CD4-positive, alpha-beta T cell treated with Interleukin-17A for 4 hours (primary cell): Measurements from ENCODE around the gene IVL.

Source experiments
- DNase-seq: peaks from one replicate; pipeline ENCODE4 v3.0.0-alpha.2; 2020; ENCODE audit warnings: mixed read lengths

IVL gene

DNA sequence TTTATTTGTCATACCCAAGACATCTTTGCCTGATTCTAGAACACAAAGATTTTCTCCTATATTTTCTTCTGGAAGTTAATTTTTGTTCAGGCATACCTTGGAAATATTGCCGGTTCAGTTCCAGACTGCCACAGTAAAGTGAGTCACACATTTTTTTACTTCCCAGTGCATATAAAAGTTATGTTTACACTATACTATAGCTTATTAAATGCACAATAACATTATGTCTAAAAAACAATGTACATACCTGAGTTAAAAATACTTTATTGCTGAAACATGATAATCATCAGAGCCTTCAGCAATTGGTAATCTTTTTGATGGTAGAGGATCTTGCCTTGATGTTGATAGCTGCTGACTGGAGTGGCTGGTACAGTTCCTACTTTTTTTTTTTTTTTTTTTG lies 20.2 kb upstream of the IVL start:
- no peak for DNase-seq

DNA sequence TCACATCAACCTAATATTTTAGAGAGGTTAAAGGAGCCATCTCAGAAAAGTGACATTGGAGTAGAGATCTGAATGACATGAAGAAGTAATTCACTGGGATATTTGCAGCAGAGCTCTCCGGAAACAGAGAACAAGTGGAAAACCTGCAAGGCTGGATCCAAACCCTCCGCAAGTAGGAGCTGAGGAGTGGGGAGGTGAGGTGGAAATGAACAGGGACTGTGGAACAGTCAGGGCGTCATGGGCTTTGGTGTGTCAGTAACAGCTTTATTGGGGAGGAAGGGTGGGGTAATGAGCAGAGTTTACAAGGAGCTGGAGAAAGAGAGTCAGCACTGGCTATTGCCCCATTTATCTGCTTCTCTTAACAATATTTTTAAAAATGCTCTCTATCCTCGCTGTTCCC lies 9.3 kb upstream of the IVL start:
- DNase-seq: no peak

DNA sequence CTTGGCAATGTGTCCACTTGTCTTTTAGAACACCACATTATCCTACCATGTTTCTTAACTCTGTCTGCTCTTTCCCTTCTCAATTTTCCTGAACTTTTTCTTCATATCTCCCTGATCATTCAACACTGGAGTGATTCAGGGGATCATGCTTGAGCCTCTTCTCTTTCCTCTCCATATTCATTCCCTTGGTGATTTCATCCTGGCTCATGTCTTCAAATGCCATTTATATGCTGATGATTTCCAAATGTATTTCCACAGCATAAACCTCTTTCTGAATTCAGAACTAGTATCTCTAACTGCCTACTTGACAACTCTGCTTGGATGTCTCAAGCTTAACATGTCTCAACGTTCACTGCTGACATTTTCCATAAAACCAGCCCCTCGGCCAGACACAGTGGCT lies 8.5 kb upstream of the IVL start:
- DNase-seq: no peak

DNA sequence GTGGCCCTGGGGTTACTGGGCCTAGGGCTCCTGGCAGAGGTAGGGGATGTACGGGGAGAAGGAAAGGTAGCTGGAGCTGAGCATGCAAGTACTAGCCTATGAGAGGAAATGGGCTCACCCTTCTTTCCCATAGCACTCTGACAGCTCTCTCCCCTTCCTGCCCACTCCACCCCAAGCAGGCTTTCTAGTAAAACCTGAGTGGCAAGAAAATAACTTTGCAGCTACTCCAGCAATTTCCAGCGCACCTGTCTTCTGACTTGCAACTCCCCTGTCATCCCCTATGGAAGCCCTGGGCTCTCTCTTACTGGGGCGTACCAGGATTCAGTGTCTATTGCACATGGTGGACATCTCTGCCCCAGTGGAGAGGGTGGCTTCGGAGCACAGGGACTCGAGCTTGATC lies 6.7 kb upstream of the IVL start:
- no peak for DNase-seq

DNA sequence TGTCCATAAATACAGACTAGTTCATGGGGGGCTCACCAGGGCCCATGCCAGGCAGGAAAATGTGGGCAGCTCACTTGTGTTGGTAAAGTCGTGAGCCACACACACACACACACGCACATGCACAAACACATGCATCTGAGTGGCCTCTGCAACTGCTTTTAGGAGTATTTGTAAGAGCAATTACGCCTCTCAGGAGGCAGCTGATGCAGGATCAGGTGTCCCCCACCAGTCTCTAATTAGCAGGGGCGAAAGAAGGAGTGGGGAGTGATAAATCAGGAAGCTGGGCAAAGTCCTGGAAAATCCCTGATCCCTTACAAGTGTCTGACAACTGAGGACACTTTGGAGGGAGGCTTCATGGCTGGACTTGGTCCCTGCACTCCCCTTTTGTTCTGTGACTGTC lies 5.7 kb upstream of the IVL start:
- no peak for DNase-seq

DNA sequence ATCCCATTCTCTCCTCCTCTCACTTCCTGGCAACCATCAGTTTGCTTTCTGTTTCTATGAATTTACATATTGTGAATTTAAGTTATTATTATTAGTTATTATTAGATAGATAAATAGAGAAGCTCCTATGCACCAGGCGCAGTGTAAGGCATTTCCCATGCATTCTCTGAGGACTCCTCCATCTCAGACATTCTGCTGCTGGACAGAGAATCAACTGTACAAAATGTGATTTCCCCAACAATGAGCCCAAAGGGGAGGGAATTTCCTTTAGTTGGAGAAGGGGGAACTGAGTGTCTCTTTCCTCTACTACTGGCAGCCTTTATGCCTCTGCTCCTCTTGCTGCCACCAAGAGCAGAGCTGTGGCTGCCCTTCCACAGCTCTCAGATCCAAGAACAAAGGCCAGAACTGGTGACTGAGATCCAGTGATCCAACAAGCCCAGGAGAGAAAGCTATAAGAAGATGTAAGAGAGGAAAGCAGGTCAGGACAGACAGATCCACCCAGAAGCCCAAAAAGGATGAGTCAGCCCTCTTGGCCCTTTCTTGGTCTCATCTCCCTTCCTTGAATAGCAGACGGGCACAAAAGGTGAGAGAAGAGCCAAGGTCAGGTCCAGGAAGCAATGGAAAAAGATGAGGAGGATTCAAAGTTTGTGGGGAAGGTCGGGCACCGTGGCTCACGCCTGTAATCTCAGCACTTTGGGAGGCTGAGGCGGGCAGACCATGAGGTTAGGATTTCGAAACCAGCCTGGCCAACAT lies 3.5 kb upstream of the IVL start:
- DNase-seq: no peak

DNA sequence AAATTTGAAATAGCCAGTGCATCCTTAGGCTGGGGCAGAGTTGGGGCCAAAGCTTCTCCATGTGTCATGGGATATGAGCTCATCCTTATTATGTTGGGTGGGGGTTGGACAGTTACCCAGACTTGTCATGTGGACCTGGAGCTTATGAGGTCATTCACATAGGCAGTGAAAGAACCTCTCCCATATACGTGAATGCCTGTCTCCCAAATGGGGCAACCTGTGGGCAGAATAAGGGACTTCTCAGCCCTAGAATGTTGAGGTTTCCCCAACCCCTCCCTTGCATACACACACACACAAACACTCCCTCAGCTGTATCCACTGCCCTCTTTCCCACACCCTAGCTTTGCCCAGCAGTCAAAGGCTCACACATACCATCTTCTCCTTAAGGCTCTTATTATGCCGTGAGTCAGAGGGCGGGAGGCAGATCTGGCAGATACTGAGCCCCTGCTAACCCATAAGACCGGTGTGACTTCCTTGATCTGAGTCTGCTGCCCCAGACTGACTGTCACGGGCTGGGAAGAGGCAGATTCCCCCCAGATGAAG lies 2.3 kb upstream of the IVL start:
- DNase-seq: no peak

DNA sequence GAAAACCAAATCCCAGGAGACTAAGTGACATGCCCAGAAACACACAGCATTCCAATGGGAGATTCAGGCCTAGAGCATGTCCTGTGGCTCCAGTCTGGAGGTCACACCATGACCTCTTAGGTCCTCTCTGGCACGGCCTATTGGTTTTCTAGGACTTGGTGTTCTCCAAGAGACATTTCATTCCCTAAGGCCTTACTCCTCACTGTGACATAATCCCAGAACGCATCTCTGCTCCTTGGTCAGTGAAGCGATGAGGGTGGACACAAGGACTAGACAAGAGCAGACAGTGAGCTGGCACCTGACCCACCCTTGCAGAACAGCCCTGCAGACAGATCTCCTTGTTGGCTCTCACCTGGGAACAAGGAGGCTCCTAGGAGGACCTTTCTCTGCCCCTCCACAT lies 860 bp downstream of the IVL start:
- DNase-seq: no peak

DNA sequence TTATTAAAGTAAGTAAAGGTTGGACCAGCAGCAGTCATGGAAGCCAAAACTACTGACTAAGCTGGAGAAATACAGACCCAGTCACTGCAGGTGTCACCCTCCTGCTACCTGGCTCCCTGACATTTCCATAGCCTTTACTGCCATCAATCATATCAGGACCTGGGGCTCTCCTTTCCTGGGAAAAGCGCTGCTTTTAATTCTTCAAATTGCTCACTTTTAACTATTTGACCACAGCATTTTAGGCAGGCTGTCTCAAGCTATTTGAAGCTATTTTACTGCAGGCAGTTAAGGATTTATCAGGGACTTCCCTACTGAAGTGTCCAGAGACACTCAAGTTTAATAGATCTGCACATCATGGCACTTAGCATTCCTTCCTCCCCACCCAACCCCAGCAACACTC lies 4.1 kb downstream of the IVL start:
- no peak for DNase-seq

DNA sequence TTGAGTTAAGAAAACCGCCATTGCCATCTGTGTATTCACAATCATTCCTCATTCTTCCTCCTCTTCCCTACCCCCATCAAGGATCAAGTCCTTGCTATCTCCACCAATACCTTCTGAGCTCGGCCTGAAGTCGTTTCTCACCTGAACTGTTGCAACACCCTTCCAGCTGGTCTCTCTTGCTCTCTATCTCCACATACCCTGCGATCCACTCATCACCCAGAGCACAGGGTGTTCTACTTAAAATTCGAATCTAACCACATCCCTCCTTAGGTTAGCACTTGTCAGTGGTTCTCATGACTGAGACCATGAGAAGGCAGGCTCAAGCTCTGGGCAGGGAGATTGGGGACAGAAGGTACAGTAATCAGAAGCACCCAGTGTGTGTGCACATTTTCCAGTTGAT lies 4.6 kb downstream of the IVL start:
- DNase-seq: no peak

DNA sequence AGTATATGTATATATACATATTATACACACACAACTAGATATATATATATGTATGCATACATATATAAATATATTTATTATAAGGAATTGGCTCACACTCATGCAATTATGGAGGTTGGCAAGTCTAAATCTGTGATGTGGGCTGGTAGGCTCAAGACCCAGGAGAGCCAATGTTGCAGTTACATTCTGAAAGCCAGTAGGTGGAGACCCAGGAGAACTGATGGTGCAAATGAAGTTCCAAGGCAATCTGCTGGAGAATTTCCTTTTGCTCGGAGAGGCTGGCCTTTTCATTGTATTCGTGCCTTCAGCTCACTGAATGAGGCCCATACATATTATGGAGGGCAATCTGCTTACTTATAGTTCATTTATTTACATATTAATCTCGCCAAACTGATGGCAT lies 9.4 kb downstream of the IVL start:
- no peak for DNase-seq

DNA sequence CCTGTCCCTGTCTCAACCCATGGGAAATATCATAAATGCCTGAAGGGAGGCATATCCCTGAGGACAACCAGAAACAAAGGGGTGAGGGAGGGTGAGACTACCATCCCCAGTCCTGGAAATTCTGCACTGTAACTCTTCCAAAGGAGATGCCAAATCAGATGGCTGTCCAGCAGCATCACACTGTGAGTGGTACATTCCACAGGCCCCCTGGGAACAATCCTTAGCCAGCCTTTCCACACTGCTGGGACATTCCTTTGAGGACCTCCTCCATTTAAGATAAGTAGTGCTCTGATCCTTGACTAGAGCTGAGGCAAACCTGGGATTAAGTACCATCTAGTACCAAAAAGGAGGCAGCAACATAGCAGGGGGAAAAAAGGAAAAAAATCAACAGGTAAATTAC lies 10.7 kb downstream of the IVL start:
- DNase-seq: no peak

DNA sequence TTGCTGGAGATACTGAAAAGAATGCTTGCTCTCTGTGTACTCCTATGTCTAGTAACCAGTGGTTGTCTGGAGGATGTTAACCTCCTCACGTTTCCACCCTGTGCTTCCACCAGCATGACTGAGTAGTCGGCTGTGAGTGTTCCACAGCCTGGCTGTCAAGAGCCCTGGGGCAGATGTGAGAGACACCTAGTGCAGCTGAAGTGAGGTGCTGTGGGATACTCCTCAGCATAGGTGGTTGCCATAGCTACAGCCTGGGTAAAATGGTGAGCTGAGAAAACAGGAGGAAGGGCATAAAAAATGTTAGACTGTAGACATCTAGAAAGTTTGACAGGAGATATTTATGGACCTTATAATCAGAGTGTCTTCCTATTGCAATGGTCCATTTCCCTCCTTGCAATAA lies 15.8 kb downstream of the IVL start:
- DNase-seq: no peak

DNA sequence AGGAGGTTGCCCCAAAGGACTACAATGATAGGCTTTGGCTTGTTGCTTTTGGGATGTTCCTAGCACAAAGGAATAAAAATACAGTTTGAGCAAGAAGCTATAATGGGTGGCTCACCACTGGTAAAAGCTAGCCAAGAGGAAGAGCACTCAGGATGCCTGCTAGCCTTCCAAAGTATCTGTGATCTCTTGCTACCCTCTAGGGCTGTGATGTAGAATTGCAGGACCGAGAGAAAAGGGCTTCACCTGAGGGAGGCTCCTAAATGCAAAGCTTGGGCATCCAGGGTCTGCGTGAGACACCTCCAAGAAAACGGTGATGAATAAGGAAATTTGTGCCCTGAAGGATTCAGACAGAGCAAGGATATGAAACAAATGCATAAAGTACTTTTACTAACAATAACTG lies 17.7 kb downstream of the IVL start:
- DNase-seq: no peak

DNA sequence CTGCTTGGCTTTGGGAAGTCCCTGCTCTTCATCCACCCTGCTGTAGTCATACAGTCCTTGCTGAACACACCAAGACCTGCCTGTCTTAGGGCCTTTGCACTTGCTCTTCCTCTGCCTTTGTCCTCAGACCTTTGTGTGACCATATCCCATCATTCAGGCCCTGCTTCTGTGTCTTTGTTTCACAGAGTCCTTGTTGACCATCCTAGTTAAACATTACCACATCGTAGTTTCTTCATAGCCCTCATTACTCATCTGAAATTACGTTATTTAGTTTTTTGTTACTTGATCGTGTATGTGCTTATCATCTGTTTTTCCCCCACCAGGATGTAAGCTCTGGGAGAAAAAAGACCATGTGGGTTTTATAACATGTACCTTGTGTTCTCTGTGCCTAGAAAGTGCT lies 20.3 kb downstream of the IVL start:
- no peak for DNase-seq

DNA sequence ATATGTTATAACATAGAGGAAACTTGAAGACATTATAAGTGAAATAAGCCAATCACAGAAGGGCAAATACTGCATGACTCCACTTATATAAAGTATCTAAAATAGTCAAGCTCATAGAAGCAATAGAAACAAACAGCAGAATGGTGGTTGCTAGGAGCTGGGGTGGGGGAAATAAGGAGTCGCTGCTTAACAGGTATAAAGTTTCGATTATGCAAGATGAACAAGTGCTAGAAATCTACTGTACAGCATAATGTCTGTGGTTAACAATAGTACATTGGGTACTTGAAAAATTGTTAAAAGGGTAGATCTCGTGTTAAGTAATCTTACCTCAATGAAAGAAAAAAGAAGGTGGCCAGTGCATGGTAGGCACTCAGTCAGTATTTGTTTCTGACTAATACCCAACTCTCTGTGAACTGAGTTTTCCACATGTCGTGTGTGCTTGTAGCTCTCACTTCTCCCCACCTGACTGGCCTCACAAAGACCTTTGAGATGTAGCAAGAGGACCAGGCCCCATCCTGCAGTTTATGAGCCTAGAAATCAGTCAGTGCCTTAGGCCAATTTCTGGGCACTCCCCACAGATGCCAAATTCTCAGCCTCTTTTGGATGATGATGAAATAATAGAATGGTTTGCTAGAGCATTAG lies 23.9 kb downstream of the IVL start:
- DNase-seq: no peak

DNA sequence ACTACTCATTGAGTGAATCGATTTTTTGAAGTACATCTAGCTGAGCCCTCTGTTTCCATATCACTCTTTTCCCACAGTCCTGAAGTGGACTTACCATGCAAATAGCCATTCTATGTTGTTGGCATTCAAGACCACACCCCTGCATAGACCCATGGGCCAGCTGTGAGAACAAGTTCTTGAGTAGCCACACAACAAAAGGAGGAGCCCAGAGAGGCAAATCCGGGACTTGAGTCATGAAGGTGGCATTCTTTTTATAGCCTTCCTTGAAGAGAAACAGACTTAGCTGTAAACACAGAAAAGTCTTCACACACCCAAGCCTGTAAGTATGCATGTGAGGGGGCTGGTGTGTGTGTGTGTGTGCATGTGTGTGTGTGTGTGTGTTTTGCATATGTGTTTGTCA lies 24.9 kb downstream of the IVL start:
- DNase-seq: no peak

DNA sequence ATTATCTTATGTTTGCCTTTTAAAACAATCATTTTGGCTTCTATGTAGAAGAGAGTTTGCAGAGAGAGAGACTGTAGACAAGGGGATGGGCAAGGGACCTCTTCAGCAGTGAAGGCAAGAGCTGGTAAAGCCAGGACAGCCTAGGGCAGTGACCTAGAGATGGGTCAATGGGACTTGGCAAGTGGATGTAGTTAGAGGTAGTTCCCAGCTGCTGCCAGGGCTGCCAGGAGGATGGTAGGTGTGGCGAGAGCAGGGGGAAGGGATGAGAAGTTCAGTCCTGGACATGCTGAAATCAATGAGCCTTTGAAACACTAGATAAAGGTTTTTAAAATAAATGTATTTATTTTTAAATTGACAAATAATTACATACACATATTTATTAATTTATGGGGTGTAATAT lies 32.3 kb downstream of the IVL start:
- DNase-seq: no peak

DNA sequence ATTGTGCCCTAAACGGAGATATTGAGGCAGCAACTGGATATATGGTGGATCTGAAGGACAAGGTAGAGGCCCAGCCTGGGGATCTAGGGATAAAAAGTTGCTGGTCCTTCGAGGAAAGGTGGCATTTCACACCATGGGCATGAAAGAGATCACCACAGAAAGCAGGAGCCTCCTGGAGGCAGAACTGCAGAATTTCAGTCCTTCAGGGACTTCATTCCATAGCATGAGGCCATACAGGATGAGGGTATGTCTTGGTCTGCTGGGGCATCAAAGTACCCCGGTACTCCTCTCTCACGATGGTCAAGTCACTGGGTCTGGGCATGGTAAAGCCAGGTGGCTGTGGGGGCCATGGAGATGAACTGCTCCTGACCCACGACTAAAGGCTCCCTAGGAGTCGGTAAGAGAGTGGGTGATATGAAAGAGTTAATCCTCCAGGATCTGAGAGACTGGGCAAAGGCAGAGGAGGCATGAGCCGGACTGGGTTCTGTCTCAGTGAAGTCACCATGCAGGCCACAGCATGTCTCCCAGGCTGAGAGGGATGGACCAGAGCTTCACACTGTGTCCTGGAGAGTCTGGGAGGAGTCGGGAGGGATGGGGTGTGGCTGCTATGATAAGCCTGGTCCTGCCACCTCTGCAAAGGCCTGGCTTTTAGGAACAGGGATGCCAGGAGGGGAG lies 32.8 kb downstream of the IVL start:
- no peak for DNase-seq

DNA sequence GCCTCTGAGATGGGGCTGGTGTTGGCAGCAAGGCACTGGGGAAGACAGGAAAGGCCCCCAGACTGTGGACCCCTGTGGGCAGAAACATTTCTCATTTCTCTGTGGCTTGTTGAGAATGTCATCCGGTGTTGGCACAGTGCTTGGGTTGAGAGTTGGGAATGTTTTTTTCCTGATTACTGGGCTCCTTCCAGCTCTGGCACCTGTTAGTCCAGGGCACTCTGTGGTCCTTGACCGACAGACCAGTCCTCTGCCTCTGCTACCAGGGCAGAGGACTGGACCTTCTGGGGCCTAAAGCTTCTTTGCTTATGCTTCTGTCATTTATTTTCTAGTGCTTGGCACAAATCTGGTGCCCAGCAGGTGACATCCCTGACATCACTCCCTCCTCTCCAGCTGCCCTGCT lies 33.8 kb downstream of the IVL start:
- DNase-seq: no peak

DNA sequence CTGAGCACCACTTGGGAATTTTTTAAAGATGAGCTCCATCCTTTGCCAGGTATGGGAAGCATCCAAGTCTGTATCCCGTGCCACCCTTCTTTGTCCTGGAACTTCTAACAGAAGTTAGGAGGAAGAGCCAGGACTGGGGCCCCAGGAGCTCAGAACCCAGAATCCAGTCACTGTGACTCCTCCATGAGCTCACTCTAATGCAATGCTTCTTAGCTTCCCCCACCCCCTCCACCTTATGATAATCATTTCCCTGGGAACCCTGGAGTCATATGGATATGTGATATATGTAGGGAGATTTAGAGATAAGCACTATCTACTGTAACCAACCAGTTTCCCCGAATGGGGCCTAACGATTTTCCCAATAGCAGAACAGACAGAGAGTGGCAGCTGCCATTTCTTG lies 37.9 kb downstream of the IVL start:
- no peak for DNase-seq

DNA sequence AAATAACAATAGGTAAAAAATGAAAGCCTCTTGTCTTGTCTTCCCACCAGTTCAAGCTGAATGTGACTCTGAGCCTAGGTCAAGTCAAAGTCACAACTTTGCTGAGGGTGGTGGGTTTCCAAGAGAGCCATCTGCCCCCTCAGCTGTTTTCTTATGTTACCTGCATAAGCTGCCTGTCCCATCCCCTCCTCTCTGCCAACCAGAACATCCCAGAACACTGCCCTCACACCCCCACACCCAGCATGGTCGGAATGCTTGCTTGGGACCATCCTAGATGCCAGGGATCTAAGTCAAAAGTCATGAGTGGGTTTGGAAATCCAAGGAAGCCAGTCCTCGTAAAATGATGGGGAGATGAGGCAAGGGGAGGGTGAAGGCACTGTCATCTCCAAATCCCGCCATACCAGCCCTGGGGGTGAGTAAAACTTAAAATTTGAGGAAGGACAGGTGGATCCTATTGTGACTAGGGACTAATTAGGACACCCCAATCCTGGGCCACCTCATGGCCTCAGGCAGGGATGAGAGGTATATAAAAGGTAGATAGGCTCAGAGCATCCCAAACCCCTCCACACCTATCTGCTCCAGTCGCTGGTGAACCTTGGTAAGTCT lies 38.4 kb downstream of the IVL start, which contains the start of gene SPRR5:
Gene SPRR5 (plus strand): TSS at position 556 of the 606 bp plus-strand sequence. CDS start 1,349 bp downstream, outside the sequence.
- no peak for DNase-seq

DNA sequence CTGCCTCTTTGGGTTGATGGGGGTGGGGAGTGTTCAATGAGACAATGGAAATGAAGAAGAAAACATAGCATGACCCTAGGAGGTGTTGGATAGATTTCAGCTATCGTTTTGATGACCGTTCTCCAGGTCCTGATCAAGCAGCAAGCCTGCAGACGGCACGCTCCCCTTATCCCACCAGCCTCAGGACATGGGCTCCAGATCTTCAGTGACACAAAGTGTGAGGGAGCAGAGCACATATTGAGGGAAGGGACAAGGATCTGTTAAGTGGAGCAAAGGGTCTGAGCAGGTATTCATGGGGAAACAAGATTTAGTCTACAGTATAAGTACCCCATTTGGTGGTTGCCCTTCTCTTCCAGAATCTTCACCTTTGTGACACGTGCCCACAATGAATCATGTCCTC lies 43.4 kb downstream of the IVL start:
- DNase-seq: no peak

DNA sequence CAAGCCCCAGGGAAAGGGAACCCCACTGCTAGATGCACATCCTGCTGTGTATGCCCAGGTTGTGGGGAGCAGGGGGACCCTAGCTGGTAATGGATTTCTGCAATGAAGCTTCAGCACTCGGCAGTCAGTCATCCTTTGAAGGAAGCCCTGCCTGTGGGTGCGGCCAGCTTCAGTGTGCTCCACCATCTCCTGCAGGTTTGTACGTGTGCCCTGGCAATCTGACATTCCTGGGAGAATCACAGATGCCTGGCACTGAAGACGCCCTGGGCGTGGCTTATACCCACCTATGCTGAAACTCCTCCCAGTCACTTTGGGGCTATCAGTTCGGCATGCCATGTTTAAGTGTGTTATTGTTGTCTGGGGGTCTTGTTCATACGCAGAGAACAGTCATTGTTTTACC lies 45.4 kb downstream of the IVL start:
- DNase-seq: no peak
